AG10803 (cell line): ENCODE data around the gene RFX5.

Experiments used
- DNase-seq: peaks from one replicate; pipeline ENCODE4 v3.0.0; 2010; ENCODE audit warnings: low read depth
- H3K4me3 ChIP-seq: 2 replicates; pipeline ENCODE4 v1.5.1; 2011; ENCODE audit warnings: mild to moderate bottlenecking, low read length, control low read depth
- CTCF ChIP-seq: conservative IDR thresholded peaks from 2 replicates; pipeline ENCODE4 v1.5.1; 2011; ENCODE audit warnings: mild to moderate bottlenecking, low read length, control low read depth, inconsistent platforms

The RFX5 gene

GRCh38 chr1:151369302-151369610, 22.2 kb upstream of the RFX5 start:
- no peak for DNase-seq
- no peak overlapping the region for H3K4me3 ChIP-seq
- no peak for TF ChIP-seq CTCF

- H3K4me3 ChIP-seq, result no peak overlapping the region
- no peak for DNase-seq
- TF ChIP-seq CTCF, result no peak
Measured at GRCh38 chr1:151368393-151369301, 21.6 kb upstream of the RFX5 start.

- H3K4me3 ChIP-seq, result no peak overlapping the region
- DNase-seq, result no peak
- no peak for TF ChIP-seq CTCF
Measured at GRCh38 chr1:151367658-151368392, 20.8 kb upstream of the RFX5 start.

GRCh38 chr1:151364996-151365395, 17.9 kb upstream of the RFX5 start:
- TF ChIP-seq CTCF, result no peak
- DNase-seq, result no peak
- no peak overlapping the region for H3K4me3 ChIP-seq

- no peak for DNase-seq
- H3K4me3 ChIP-seq, result no peak overlapping the region
- TF ChIP-seq CTCF, result no peak
Measured at GRCh38 chr1:151362308-151363155, 15.5 kb upstream of the RFX5 start.

- no peak overlapping the region for H3K4me3 ChIP-seq
Measured at GRCh38 chr1:151361883-151362282, 14.8 kb upstream of the RFX5 start.

More at GRCh38 chr1:151361883-151362282, 14.8 kb upstream of the RFX5 start:
- no peak for TF ChIP-seq CTCF
- DNase-seq, result no peak
